ENCODE results near the gene LAMB4.

DNA sequence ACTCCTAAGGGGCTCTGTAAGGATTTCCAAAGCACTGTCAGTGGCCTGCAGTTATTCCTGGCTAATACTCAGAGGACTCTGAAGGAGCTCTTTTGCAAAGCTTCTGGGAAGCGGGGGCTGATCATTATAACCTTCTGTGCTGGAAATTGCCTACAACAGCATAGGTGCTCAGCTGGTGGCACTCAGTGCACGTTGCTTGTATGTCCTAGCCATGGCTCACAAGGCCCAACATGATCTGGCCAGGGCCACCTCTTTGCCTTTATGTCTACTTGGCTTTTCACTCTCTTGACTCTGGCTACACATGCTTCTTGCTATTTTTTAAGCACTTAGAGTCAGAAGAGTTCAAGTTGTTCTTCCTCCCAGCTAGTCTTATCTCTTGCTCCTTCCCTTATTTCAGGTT is 17.5 kb downstream of the LAMB4 start:
- no peak for TF ChIP-seq CTCF (IDR thresholded peaks at IDR 0.05)
- no peak for TF ChIP-seq POLR2A (IDR thresholded peaks at IDR 0.05)
